ENCODE results near the gene OR5H2.
"Not testable (repeated sequence)": the region's sequence is repeated elsewhere in the genome, so short reads cannot be mapped to it uniquely, and the experiment has no call there.

The OR5H2 gene

GRCh38 chr3:98282205-98282604 lies at the start of gene OR5H2:
Gene OR5H2 (plus strand): TSS chr3:98282505. CDS start chr3:98282903, 398 bp downstream.
- no peak within 1 kb of the TSS for H3K4me3 ChIP-seq (ENCODE audit: low read length)
- TF ChIP-seq ZNF274 (IDR thresholded peaks at IDR 0.05; ENCODE audit: low read depth, low read length) = no peak

DNA sequence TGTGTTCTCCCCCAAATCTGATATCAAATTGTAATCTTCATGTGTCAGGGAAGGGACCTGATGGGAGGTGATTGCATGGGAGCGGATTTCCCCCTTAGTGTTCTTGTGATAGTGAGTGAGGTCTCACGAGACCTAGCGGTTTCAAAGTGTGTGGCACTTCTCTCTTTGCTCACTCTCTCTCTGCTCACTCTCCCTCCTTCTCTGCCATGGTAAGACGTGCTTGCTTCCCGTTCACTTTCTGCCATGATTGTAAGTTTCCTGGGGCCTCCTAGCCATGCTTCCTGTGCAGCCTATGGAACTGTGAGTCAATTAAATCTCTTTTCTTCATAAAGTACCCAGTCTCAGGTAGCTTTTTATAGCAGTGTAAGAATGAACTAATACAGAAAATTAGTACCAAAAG lies 48.8 kb upstream of the OR5H2 start:
- no peak for TF ChIP-seq ZNF274 (IDR thresholded peaks at IDR 0.05; ENCODE audit: low read depth, low read length)
- H3K4me3 ChIP-seq (ENCODE audit: low read length) = peak overlapping the region; percentile 4; the same call in 1 of the 2 replicates

GRCh38 chr3:98240131-98240530 lies 42.2 kb upstream of the OR5H2 start:
- TF ChIP-seq ZNF274 (IDR thresholded peaks at IDR 0.05; ENCODE audit: low read depth, low read length) = no peak
- no peak overlapping the region for H3K4me3 ChIP-seq (ENCODE audit: low read length)

GRCh38 chr3:98242155-98242554 lies 40.1 kb upstream of the OR5H2 start:
- TF ChIP-seq ZNF274 (IDR thresholded peaks at IDR 0.05; ENCODE audit: low read depth, low read length) = no peak
- H3K4me3 ChIP-seq (ENCODE audit: low read length) = no peak overlapping the region

- TF ChIP-seq ZNF274 (IDR thresholded peaks at IDR 0.05; ENCODE audit: low read depth, low read length) = no peak
Measured at GRCh38 chr3:98243843-98244242, 38.5 kb upstream of the OR5H2 start.

GRCh38 chr3:98246142-98246541 lies 36.2 kb upstream of the OR5H2 start:
- H3K4me3 ChIP-seq (ENCODE audit: low read length) = no peak overlapping the region
- no peak for TF ChIP-seq ZNF274 (IDR thresholded peaks at IDR 0.05; ENCODE audit: low read depth, low read length)

More at GRCh38 chr3:98243843-98244242, 38.5 kb upstream of the OR5H2 start:
- H3K4me3 ChIP-seq (ENCODE audit: low read length) = no peak overlapping the region

GRCh38 chr3:98256026-98256425 lies 26.3 kb upstream of the OR5H2 start:
- H3K4me3 ChIP-seq (ENCODE audit: low read length) = not testable (repeated sequence)

DNA sequence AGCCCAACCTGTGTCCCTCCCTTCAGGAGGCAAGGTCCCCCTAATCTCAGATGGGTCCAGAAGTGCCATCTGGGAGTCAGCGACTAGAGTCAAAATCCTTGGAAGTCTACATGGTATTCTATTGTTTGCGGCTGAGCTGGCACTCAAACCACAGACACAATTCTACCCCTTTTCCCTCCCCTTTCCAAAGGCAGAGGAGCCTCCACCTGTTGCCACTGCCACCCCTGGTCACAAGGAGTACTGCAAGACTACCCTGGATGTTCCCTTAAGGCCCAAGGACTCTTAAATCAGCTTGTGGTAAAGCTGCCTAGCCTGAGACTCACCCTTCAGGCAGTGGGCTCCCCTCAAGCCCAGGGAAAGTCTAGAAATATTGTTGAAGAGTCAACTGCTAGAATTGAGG lies 22.6 kb upstream of the OR5H2 start:
- TF ChIP-seq ZNF274 (IDR thresholded peaks at IDR 0.05; ENCODE audit: low read depth, low read length) = no peak

GRCh38 chr3:98262046-98262445 lies 20.3 kb upstream of the OR5H2 start:
- no peak overlapping the region for H3K4me3 ChIP-seq (ENCODE audit: low read length)
- TF ChIP-seq ZNF274 (IDR thresholded peaks at IDR 0.05; ENCODE audit: low read depth, low read length) = no peak

More for the DNA sequence above, 22.6 kb upstream of the OR5H2 start:
- no peak overlapping the region for H3K4me3 ChIP-seq (ENCODE audit: low read length)

GRCh38 chr3:98263944-98264343 lies 18.4 kb upstream of the OR5H2 start, which contains the start of gene OR5H6:
Gene OR5H6 (plus strand): TSS chr3:98264244. CDS start chr3:98264333, 89 bp downstream.
- TF ChIP-seq ZNF274 (IDR thresholded peaks at IDR 0.05; ENCODE audit: low read depth, low read length) = no peak
- no peak within 1 kb of the TSS for H3K4me3 ChIP-seq (ENCODE audit: low read length)

DNA sequence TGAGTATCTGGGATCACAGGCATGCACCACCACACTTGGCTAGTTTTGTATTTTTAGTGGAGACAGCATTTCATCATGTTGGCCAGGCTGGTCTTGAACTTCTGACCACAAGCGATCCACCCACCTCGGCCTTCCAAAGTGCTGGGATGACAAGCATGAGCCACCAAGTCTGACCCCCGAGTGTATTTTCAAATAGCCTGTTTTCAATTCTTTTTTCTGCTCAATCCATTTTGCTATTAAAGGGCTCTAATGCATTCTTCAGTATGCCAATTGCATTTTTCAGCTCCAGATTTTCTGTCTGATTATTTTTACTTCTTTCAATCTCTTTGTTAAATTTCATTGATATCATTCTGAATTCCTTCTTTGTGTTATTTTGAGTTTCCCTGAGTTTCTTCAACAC lies 12.5 kb upstream of the OR5H2 start:
- no peak overlapping the region for H3K4me3 ChIP-seq (ENCODE audit: low read length)
- TF ChIP-seq ZNF274 (IDR thresholded peaks at IDR 0.05; ENCODE audit: low read depth, low read length) = no peak

DNA sequence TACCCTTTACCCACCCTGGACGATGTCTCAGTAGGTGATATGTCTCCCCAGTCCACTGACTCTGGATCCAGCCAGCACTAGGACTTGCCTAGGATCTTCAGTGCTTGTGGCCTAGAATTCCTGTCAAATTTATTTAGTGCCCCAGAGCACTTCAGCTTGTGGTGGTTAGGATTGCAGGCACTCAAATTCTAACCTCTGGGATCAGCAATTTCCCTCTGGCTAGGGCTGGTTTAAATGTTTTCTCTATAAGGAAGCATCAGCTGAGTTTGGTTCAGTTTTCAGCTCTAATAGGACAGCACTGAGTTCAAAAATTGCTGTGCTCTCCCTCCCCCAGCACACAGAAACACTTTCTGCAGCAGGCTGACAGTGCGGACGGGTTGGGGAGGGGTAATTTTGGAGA lies 10.2 kb upstream of the OR5H2 start:
- TF ChIP-seq ZNF274 (IDR thresholded peaks at IDR 0.05; ENCODE audit: low read depth, low read length) = no peak
- H3K4me3 ChIP-seq (ENCODE audit: low read length) = no peak overlapping the region

DNA sequence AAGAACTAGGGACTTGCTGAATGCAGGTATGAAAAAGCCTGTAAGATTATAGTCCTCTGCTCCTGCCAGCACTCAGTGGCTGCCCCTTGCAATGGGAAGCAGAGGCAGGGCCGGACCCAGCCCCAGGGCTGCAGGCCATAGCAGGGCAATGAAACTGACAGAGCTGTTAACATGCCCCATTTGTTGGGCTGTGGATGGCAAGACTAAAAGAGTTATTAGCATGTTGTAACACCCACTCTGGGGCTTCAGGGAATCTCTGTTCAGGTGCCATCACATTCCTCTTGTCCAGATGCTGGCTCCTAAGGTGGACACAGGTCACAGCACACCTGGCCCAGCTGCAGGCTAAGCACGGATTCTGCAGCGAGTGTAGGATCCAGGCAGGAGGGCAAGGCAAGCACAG lies 7.4 kb upstream of the OR5H2 start:
- TF ChIP-seq ZNF274 (IDR thresholded peaks at IDR 0.05; ENCODE audit: low read depth, low read length) = no peak
- no peak overlapping the region for H3K4me3 ChIP-seq (ENCODE audit: low read length)

- TF ChIP-seq ZNF274 (IDR thresholded peaks at IDR 0.05; ENCODE audit: low read depth, low read length) = no peak
- no peak overlapping the region for H3K4me3 ChIP-seq (ENCODE audit: low read length)
Measured at GRCh38 chr3:98290916-98291315, 8.6 kb downstream of the OR5H2 start.

GRCh38 chr3:98291332-98291957 lies 9.1 kb downstream of the OR5H2 start:
- no peak overlapping the region for H3K4me3 ChIP-seq (ENCODE audit: low read length)
- no peak for TF ChIP-seq ZNF274 (IDR thresholded peaks at IDR 0.05; ENCODE audit: low read depth, low read length)

DNA sequence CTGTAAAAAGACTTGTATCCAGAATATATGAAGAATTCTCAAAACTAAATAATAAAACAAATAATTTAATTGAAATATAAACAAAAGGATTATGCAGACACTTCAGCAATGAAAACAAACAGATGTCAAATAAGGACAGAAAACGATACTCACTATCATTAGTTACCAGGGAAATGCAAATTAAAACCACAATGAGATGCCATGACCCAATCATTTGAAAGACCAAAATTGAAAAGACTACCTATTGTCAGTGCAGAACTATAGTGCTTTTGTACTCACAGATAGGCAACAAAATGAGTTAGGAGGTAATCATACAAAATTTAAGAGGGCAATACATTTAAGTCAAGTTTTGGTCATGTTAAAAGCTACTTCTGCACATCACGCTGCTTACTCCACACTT lies 39.8 kb downstream of the OR5H2 start:
- no peak overlapping the region for H3K4me3 ChIP-seq (ENCODE audit: low read length)
- TF ChIP-seq ZNF274 (IDR thresholded peaks at IDR 0.05; ENCODE audit: low read depth, low read length) = no peak
